ENCODE data around the gene SCRN2.

SCRN2 gene

GRCh38 chr17:47815106-47815918, 25.8 kb downstream of the SCRN2 start:
- Histone ChIP-seq H3K36me3 (ENCODE audit: insufficient read depth, low read length) (peaks cover 34% of the 10 kb centered on the region), H3K4me2 (ENCODE audit: low read length) (no peak overlapping the region), H3K9me3 (replicated peaks; ENCODE audit: low read length) (no peaks in the 10 kb centered on the region), H3K9ac (ENCODE audit: low read depth, low read length) (no peak overlapping the region), H3K4me1 (ENCODE audit: control insufficient read depth, insufficient read depth, low read length) (peaks cover 8% of the 10 kb centered on the region), H3K4me3 (ENCODE audit: low read length) (no peak overlapping the region), H3K27me3 (ENCODE audit: control insufficient read depth, insufficient read depth, low read length) (no peaks in the 10 kb centered on the region)

DNA sequence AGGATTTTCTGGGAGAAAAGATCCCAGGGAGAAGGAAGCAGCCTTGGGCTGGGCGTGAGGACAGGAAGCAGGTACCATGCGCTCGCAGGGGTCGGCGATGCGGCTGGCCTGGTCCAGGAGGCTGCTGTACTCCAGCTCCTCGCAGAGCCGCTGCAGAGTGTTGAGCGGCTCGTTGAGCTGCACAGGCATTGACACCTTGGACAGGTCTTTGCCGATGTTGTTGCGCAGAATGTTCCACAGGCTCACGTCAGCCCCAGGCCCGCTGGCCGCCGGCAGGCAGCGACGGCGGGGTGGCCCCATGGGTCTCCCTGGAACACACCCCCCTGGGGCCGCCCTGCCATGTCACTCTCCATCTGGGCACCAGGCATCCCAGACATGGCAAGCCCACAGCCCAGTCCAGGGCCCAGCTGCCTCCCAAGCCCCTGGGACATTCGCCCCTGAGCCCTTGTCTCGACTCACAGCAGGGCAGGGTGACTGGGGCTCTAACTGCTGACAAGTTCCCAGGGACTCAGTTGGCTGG, 27.5 kb downstream of the SCRN2 start:
- H3K4me3 ChIP-seq (ENCODE audit: low read length) = no peak overlapping the region
- no peak overlapping the region for H3K9ac ChIP-seq (ENCODE audit: low read depth, low read length)
- no peak overlapping the region for H3K4me2 ChIP-seq (ENCODE audit: low read length)
- peaks cover 11% of the 10 kb centered on the region for H3K4me1 ChIP-seq (ENCODE audit: control insufficient read depth, insufficient read depth, low read length)
- H3K36me3 ChIP-seq (ENCODE audit: insufficient read depth, low read length) = peaks cover 38% of the 10 kb centered on the region
- no peaks in the 10 kb centered on the region for H3K27me3 ChIP-seq (ENCODE audit: control insufficient read depth, insufficient read depth, low read length)
- no peaks in the 10 kb centered on the region for H3K9me3 ChIP-seq (replicated peaks; ENCODE audit: low read length)

GRCh38 chr17:47813077-47813476, 28.0 kb downstream of the SCRN2 start:
- Histone ChIP-seq H3K9ac (ENCODE audit: low read depth, low read length) (no peak overlapping the region), H3K36me3 (ENCODE audit: insufficient read depth, low read length) (peaks cover 42% of the 10 kb centered on the region), H3K9me3 (replicated peaks; ENCODE audit: low read length) (no peaks in the 10 kb centered on the region), H3K27me3 (ENCODE audit: control insufficient read depth, insufficient read depth, low read length) (no peaks in the 10 kb centered on the region), H3K4me3 (ENCODE audit: low read length) (no peak overlapping the region), H3K4me1 (ENCODE audit: control insufficient read depth, insufficient read depth, low read length) (peaks cover 11% of the 10 kb centered on the region), H3K4me2 (ENCODE audit: low read length) (no peak overlapping the region)

DNA sequence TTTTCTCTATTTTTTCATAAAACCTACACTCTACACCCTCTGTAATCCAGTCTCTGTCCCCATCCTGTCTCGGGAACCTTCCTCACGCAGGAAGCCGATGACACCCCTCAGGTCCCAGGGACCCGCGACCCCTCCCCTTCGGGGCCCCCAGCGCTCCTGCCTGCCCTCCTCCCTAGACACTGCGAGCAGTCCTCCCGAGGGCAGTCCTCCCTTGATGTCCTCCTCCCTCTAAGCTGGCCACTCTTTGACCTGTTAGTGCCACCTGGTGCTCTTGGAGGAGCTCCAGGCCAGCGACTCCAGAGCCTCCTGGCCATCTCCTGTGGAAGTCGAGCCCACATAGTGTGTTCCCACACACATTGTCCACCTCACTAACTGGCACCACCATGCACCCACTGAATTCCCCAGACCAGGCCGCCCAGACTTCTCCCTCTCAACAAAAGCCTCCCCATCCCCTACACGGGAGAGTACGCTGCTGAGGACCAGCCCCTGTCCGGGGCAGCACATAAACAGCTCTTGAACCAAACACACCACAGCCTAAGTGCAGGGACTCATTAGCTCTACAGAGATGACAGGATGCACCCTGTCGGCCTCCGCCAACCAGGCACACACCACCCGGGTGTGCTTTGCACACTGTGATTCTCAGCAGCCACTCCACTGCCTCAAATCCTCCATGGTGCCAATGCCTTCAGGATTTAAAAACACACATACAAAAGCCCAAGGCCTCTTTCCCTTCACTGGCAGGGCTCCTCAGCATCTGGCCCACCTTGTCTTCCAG, 28.7 kb downstream of the SCRN2 start:
- Histone ChIP-seq H3K4me2 (ENCODE audit: low read length) (no peak overlapping the region), H3K36me3 (ENCODE audit: insufficient read depth, low read length) (peaks cover 46% of the 10 kb centered on the region), H3K9me3 (replicated peaks; ENCODE audit: low read length) (no peaks in the 10 kb centered on the region), H3K27me3 (ENCODE audit: control insufficient read depth, insufficient read depth, low read length) (no peaks in the 10 kb centered on the region), H3K4me1 (ENCODE audit: control insufficient read depth, insufficient read depth, low read length) (peaks cover 11% of the 10 kb centered on the region), H3K9ac (ENCODE audit: low read depth, low read length) (no peak overlapping the region), H3K4me3 (ENCODE audit: low read length) (no peak overlapping the region)

- Histone ChIP-seq H3K36me3 (ENCODE audit: insufficient read depth, low read length) (peaks cover 50% of the 10 kb centered on the region), H3K4me3 (ENCODE audit: low read length) (no peak overlapping the region), H3K4me1 (ENCODE audit: control insufficient read depth, insufficient read depth, low read length) (peaks cover 11% of the 10 kb centered on the region), H3K9me3 (replicated peaks; ENCODE audit: low read length) (no peaks in the 10 kb centered on the region), H3K27me3 (ENCODE audit: control insufficient read depth, insufficient read depth, low read length) (no peaks in the 10 kb centered on the region), H3K4me2 (ENCODE audit: low read length) (no peak overlapping the region), H3K9ac (ENCODE audit: low read depth, low read length) (no peak overlapping the region)
These were observed 29.4 kb downstream of the SCRN2 start for GRCh38 chr17:47811709-47812108.

DNA sequence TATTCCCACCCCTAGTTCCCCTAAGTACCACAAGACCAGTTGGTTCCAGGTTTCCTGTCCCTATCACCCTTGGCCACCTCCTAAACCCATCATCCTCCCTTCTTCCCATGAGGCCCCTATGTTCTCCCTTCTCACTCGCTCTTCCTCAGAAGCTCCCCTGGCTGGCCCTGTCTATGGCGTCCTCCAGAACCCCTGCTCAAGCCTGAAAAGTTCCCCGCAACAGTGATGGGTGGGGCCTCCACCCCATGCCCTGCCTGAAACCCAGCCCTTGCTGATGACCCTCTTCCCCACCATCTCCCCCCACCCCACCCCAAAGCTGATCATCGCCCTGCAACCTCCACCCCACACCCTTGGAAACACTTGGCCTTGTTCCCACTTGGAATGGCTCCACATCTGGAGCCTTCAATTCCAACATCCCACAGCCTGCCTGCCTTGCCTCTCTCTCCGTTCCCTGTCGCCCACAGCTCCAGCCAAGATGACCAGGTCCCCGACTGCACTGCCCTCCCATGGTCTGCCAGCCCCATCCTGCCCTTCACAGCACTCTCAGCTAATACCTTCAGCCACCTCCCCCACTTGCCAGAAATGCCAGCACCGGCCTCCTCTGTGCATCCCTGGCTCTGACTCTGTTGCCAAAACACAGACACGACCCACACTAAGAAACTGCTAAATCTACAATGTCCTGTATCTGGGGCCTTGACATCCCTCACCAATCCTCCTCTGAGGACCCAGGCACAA, 30.0 kb downstream of the SCRN2 start:
- no peak overlapping the region for H3K4me2 ChIP-seq (ENCODE audit: low read length)
- H3K4me3 ChIP-seq (ENCODE audit: low read length) = no peak overlapping the region
- no peak overlapping the region for H3K9ac ChIP-seq (ENCODE audit: low read depth, low read length)
- no peaks in the 10 kb centered on the region for H3K27me3 ChIP-seq (ENCODE audit: control insufficient read depth, insufficient read depth, low read length)
- H3K36me3 ChIP-seq (ENCODE audit: insufficient read depth, low read length) = peaks cover 46% of the 10 kb centered on the region
- peaks cover 11% of the 10 kb centered on the region for H3K4me1 ChIP-seq (ENCODE audit: control insufficient read depth, insufficient read depth, low read length)
- H3K9me3 ChIP-seq (replicated peaks; ENCODE audit: low read length) = no peaks in the 10 kb centered on the region

- peaks cover 11% of the 10 kb centered on the region for H3K4me1 ChIP-seq (ENCODE audit: control insufficient read depth, insufficient read depth, low read length)
- no peak overlapping the region for H3K9ac ChIP-seq (ENCODE audit: low read depth, low read length)
- peaks cover 38% of the 10 kb centered on the region for H3K36me3 ChIP-seq (ENCODE audit: insufficient read depth, low read length)
- H3K4me2 ChIP-seq (ENCODE audit: low read length) = no peak overlapping the region
- no peaks in the 10 kb centered on the region for H3K9me3 ChIP-seq (replicated peaks; ENCODE audit: low read length)
- H3K4me3 ChIP-seq (ENCODE audit: low read length) = no peak overlapping the region
- no peaks in the 10 kb centered on the region for H3K27me3 ChIP-seq (ENCODE audit: control insufficient read depth, insufficient read depth, low read length)
These were observed 30.8 kb downstream of the SCRN2 start for GRCh38 chr17:47810200-47810821.

- peaks cover 30% of the 10 kb centered on the region for H3K36me3 ChIP-seq (ENCODE audit: insufficient read depth, low read length)
- H3K4me1 ChIP-seq (ENCODE audit: control insufficient read depth, insufficient read depth, low read length) = peaks cover 11% of the 10 kb centered on the region
- H3K27me3 ChIP-seq (ENCODE audit: control insufficient read depth, insufficient read depth, low read length) = peaks cover 7% of the 10 kb centered on the region
- no peaks in the 10 kb centered on the region for H3K9me3 ChIP-seq (replicated peaks; ENCODE audit: low read length)
- H3K4me2 ChIP-seq (ENCODE audit: low read length) = no peak overlapping the region
- H3K9ac ChIP-seq (ENCODE audit: low read depth, low read length) = no peak overlapping the region
- H3K4me3 ChIP-seq (ENCODE audit: low read length) = no peak overlapping the region
These were observed 32.1 kb downstream of the SCRN2 start for GRCh38 chr17:47808830-47809480.

DNA sequence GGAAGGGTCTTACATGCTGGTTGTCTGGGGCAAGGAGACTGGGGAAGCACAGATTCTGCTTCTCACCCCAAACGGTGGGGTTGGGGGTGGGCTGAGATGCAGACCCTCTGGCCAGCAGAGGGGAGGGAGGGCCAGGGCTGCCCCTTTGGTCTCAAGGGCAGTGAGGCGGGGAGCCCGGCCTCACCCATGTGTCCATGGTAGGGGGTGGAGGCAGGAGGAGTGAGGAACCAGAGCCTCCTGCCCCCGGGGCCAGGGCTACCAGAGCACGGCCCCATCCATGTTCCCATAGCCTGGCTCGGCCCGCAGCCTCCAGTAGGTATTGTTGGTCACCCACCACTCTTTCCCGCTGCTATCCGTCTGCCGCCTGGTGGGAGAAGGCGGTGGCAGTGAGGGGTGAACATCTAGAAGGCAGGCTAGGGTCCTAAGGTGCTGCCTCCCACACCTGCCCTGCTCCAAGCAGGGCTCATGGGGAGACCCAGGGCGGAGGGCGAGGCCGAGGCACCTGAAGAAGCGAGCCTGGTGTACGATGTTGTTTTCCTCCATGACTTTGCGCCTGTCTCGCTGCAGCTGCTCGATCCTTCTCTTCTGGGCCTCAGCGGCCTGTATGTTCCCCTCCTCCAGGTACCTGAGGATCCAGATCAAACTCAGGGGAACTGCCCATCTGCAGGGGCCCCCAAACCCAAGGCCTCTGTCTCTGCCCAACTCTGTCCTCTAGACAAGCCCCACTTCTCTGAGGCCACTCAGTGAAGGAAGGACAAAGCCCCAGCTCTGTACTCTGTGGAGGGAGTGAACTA, 32.8 kb downstream of the SCRN2 start:
- peaks cover 11% of the 10 kb centered on the region for H3K4me1 ChIP-seq (ENCODE audit: control insufficient read depth, insufficient read depth, low read length)
- H3K9me3 ChIP-seq (replicated peaks; ENCODE audit: low read length) = no peaks in the 10 kb centered on the region
- peaks cover 30% of the 10 kb centered on the region for H3K36me3 ChIP-seq (ENCODE audit: insufficient read depth, low read length)
- H3K9ac ChIP-seq (ENCODE audit: low read depth, low read length) = no peak overlapping the region
- H3K4me2 ChIP-seq (ENCODE audit: low read length) = no peak overlapping the region
- peaks cover 14% of the 10 kb centered on the region for H3K27me3 ChIP-seq (ENCODE audit: control insufficient read depth, insufficient read depth, low read length)
- no peak overlapping the region for H3K4me3 ChIP-seq (ENCODE audit: low read length)

GRCh38 chr17:47807421-47807820, 33.7 kb downstream of the SCRN2 start:
- no peak overlapping the region for H3K4me3 ChIP-seq (ENCODE audit: low read length)
- no peak overlapping the region for H3K4me2 ChIP-seq (ENCODE audit: low read length)
- H3K36me3 ChIP-seq (ENCODE audit: insufficient read depth, low read length) = peaks cover 25% of the 10 kb centered on the region
- peaks cover 11% of the 10 kb centered on the region for H3K4me1 ChIP-seq (ENCODE audit: control insufficient read depth, insufficient read depth, low read length)
- peaks cover 17% of the 10 kb centered on the region for H3K27me3 ChIP-seq (ENCODE audit: control insufficient read depth, insufficient read depth, low read length)
- no peaks in the 10 kb centered on the region for H3K9me3 ChIP-seq (replicated peaks; ENCODE audit: low read length)
- no peak overlapping the region for H3K9ac ChIP-seq (ENCODE audit: low read depth, low read length)

Data from skeletal muscle satellite cell (primary cell).